Activated CD4-positive, alpha-beta T cell treated with anti-CD3 and anti-CD28 coated beads, Interleukin-2, amount 50 U/mL, for 16 hours (primary cell): Measurements from ENCODE around the gene DPM3.
"Not testable (repeated sequence)": the region's sequence is repeated elsewhere in the genome, so short reads cannot be mapped to it uniquely, and the experiment has no call there.

ENCODE experiments used
- DNase-seq: peaks from one replicate; pipeline ENCODE4 v3.0.0-alpha.2; 2020

DPM3 gene

DNA sequence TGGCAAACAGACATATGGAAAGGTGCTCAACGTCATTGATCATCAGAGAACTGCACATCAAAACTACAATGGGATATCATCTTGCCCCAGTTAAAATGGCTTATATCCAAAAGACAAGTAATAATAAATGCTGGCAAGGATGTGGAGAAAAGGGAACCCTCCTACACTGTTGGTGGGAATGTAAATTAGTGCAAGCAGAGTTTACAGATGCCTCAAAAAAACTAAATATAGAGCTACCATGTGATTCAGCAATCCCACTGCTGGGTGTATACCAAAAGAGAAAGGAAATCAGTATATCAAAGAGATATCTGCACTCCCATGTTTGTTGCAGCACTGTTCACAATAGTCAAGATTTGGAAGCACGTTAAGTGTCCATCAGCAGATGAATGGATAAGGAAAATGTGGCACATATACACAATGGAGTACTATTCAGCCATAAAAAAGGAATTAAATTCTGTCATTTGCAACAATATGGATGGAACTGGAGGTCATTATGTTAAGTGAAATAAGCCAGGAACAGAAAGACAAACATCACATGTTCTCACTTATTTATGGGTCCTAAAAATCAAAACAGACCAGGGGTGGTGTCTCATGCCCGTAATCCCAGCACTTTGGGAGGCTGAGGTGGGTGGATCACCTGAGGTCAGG, 15.8 kb upstream of the DPM3 start:
- not testable (repeated sequence) for DNase-seq

DNA sequence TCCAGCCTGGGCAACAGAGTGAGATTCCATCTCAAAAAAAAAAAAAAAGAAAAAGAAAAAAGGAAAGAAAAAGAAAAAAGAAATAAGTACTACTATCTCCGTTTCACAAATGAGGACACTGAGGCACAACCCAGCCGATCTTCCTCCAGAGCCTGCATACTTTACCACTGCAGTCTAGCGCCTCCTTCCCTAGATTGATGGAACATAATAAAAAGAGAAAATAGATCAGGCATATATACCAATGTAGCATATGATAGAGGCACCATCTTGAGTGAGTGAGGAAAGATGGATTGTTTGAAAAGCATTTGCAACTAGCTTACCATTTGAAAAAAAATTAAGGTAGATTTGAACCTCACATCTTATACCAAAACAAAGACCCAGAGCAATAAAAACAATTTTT, 5.2 kb upstream of the DPM3 start:
- DNase-seq, result no peak

DNA sequence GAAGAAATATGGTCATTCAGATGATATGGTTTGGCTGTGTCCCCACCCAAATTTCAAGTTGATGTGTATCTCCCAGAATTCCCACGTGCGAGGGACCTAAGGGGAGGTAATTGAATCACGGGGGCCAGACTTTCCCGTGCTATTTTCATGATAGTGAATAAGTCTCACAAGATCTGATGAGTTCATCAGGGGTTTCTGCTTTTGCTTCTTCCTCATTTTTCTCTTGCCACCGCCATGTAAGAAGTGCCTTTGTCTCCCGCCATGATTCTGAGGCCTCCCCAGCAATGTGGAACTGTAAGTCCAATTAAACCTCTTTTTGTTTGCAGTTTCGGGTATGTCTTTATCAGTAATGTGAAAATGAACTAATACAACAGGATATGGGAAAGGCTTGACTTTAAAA, 1.4 kb upstream of the DPM3 start:
- no peak for DNase-seq

DNA sequence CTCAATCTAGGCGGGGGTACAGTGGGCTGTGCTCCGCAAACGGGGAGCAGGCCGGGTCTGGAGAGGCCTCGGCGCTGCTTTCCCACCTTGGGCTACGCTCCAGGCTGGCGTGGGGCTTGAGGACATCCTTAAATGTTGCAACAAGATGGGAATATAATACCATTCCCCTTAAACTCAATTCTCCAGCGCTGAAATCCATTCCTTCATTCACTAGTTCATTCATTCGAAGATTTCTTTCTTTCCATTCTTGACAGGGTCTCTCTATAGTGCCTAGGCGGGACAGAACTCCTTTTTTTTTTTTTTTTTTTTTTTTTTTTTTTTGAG, 261 bp upstream of the DPM3 start:
- no peak for DNase-seq

DNA sequence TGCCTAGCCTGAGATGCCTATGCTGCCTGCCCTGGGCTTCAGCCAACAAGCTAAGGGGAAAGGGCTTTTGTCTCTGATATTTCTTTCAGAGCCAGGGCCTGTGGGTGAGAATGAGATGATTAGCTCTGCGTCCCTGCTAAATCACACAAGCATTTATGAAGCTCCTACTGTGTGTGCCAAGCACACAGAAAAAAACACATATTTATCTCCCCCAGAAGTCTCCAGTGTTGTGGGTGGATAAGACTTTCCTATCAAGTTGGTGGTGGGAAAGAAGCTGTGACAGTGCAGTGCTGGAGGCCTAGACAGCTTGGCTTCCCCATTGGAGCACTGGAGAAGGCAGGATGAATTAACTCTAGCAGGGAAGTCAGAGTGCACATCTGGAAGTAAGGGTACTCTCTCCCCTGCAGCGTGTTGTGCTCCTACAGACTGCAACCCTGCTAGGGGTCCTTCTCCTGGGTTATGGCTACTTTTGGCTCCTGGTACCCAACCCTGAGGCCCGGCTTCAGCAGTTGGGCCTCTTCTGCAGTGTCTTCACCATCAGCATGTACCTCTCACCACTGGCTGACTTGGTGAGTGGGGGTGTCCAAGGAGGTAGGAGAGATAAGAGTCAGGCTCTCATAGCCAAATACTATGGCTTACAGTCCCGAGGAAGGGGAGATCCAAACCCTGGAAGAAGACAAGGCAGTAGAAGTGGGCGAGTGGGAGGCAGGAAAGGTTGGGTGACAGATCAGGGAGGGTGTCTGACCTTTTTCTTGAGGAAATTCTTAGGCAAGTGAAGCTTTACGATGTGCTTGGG, 3.0 kb downstream of the DPM3 start:
- DNase-seq, result no peak

DNA sequence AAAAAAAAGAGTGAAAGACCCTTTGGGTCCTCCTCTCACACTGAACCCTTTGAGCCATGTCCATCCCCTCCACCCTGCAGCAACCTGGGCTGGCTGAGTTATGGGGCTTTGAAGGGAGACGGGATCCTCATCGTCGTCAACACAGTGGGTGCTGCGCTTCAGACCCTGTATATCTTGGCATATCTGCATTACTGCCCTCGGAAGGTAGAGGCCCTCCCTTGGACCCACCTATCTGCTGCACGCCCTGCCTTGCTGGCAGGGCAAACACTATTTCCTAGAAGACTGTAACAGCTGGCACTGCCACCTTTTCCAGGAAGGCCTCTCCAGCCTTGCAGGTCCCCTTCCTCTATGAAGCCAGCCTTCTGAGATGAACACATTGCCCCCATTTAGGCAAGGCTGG, 3.6 kb downstream of the DPM3 start:
- peak; percentile 51 for DNase-seq

DNA sequence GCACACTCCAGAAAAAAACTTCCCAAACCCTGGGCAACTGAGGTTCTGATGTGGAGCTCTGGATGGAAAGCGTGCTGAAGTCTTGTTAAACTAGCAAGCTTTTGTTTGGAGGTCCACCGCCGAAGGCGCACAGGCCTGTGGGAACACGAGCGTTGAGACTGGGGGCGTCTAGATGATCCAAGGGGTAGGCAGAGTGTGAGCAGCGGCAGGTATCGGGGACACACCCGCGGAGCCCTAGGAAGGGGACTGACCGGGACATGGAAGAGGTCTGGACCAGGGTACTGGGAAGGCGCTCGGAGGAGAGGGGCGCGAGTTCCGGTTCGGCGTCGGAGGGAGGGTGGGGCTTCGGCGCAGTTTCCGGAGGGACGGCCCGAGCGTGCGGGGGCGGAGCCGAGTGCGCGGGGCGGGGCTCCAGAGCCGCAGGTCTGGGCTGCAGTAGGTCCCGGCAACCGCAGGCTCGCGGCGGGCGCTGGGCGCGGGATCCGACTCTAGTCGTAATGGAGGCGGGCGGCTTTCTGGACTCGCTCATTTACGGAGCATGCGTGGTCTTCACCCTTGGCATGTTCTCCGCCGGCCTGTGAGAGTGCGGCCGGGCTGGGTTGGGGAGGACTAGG, 4.8 kb downstream of the DPM3 start, which contains the start of gene SLC50A1:
Gene SLC50A1, plus strand, starts transcription at position 438 of the 614 bp plus-strand sequence. Its CDS starts 60 bp downstream, at position 498.
- DNase-seq, result peak; percentile 95

DNA sequence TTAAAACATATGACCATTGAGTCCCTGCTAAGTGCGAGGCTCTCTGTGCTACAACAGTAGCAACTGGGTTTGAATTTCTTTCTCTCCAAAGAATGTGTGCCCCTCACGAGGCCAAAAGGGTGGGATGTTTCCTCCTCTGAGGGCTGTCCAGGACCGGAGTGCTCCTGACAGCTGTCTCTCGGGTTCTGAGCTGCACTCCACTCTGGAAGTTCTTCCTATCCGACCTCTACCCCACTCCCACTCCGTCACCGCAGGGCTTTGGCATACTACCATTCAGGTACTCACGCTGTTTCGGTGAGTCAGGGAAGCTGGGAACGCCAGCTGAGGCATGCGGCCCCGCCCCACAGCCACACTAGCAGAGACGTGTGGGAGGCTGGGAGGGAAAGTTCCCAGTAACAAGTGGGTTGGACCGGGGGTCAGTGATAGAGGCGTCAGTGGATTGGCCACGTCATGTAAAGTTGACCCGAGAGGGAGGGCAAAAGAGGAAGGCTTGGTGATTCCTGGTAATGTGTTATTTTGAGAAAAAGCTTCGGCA, 5.4 kb downstream of the DPM3 start:
- DNase-seq, result peak; percentile 68

DNA sequence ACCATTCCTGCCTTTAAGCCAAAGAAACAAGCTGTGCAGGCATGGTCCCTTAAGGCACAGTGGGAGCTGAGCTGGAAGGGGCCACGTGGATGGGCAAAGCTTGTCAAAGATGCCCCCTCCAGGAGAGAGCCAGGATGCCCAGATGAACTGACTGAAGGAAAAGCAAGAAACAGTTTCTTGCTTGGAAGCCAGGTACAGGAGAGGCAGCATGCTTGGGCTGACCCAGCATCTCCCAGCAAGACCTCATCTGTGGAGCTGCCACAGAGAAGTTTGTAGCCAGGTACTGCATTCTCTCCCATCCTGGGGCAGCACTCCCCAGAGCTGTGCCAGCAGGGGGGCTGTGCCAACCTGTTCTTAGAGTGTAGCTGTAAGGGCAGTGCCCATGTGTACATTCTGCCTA, 6.0 kb downstream of the DPM3 start:
- DNase-seq, result no peak

DNA sequence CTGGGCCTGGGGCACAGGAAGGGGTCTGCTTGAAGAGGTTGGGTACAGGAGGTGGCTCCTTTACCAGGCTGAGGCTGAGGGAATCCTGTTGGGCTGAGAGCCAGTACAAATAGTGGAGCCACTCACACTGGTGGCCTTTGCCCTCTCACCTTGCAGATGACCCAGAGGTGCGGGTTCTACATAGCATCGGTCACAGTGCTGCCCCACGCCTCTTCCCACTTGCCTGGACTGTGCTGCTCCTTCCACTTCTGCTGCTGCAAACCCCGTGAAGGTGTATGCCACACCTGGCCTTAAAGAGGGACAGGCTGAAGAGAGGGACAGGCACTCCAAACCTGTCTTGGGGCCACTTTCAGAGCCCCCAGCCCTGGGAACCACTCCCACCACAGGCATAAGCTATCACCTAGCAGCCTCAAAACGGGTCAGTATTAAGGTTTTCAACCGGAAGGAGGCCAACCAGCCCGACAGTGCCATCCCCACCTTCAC, 6.5 kb downstream of the DPM3 start:
- no peak for DNase-seq

DNA sequence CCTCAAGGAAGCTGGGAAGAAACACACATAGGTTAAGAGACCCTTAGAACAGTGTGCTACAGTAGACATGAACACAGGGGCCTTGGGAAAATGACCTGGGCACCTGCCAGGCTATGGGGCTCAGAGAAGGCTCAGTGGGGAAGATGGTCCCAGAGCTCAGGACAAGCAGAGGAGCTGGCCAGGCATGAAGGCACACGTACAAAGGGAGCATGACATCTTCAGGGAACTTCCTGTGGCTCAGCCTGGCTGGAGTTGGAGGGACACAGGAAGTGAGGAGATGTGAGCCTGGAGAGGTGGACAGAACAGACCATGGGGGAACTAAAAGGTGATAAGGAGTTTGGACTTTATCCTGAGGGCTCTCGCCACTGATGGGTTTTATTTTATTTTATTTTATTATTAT, 8.5 kb downstream of the DPM3 start:
- no peak for DNase-seq

DNA sequence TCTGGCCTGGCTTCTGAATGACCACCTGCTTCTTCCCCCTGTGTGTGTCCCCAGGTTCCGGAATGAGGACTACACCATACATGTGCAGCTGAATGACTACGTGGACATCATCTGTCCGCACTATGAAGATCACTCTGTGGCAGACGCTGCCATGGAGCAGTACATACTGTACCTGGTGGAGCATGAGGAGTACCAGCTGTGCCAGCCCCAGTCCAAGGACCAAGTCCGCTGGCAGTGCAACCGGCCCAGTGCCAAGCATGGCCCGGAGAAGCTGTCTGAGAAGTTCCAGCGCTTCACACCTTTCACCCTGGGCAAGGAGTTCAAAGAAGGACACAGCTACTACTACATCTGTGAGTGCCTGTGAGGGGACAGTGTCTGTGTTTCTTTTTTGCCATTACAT, 9.0 kb downstream of the DPM3 start:
- no peak for DNase-seq

DNA sequence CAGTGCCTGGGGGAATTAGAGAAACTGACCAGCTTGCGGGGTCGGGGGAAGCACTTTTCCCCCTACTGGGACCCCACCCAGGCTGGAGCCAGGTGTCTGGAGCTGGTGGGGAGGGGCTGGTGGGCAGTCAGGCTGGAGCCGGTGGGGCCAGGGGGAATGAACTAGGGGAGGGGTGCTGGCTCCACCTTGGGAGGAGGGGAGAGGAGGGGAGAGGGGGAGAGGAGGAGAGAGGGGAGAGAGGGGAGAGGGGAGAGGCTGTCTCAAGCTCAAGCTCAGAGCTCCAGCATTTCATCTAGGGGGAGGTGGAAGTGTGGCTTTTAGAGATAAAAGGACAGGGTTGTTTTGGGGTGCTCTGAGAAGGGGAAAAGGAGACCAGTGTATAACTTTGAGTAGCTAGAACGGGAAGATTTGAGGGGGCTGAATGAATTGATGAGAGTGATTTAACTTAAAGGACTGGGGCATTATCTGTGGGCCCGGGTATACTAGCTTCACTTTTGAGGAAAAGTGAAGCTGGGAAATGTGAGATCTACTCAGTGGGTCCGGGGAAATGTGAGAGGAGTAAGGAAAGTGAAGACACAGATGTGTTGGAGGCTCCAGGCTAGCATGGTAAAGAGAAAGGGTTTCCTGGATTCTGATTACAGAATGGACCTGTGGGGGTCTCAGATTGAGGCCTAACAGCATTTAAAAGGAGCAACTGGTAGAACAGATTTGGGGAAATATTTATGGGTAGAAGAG, 9.9 kb downstream of the DPM3 start:
- DNase-seq, result no peak

DNA sequence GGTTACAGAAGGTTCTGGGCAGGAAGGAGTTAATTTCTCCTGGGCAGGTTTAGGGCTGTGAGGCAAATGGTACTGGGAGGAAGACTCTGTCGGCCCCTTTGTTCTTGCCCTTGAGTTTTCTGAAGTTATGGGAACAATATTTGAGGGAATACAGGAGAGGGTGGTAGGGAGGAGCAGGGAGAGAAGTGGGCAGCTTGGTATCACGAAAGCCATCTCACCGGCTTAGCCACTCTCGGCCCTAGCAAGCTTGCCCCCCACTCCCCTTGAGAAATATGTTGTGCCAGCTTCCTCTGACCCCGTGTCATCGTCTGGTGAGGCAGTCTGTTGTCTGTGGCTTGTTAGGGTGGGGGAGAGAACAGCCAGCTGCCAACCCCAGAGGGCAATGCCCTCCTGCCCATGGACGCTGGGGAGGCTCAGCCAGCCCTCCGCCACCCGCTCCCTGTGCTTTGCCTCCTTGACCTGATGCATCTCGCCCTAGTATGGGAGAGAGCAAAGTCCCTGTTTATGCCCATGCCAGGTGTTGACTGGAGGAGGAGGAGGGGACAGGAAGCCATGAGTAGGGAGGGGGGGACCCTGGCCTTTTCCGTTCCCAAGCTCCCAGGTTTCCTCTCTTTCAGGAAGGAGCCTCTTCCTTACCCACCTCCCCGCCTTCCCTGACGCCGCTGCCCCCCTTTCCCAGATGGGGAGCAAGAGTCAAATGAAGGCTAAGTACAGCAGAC, 11.4 kb downstream of the DPM3 start:
- no peak for DNase-seq

DNA sequence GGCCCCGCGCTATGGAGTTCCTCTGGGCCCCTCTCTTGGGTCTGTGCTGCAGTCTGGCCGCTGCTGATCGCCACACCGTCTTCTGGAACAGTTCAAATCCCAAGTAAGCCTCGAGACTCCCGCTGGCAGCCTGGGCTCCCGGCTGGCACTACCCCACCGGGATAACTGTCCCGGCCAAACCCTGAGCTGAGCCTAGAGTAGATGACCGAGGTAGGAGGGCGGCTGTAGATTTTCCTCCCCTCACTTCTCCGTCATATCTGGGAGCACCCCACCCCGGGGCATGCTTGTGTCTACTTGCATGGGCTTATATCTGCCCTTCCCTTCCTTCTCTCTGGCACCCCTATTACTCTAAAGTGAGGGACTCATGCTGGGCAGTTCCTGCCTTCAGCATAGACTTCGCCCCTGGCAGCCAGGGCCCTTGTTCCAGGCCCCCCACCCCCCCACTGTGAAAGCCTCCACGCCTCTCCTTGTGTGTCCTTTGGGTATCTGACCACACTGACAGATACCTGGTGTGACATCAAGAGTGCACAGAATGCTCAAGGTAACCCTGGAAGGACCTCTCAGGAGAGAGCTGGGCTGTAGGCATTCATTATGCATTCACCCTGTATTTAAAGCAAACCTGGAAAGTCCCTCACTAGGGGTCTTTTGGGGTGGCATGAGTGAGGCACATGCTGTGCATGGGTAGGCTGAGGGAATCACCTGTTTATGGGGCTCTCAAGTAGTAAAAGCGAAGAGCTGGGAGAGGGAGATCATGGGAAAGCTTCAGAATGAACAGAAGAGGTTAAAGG, 12.2 kb downstream of the DPM3 start:
- no peak for DNase-seq

DNA sequence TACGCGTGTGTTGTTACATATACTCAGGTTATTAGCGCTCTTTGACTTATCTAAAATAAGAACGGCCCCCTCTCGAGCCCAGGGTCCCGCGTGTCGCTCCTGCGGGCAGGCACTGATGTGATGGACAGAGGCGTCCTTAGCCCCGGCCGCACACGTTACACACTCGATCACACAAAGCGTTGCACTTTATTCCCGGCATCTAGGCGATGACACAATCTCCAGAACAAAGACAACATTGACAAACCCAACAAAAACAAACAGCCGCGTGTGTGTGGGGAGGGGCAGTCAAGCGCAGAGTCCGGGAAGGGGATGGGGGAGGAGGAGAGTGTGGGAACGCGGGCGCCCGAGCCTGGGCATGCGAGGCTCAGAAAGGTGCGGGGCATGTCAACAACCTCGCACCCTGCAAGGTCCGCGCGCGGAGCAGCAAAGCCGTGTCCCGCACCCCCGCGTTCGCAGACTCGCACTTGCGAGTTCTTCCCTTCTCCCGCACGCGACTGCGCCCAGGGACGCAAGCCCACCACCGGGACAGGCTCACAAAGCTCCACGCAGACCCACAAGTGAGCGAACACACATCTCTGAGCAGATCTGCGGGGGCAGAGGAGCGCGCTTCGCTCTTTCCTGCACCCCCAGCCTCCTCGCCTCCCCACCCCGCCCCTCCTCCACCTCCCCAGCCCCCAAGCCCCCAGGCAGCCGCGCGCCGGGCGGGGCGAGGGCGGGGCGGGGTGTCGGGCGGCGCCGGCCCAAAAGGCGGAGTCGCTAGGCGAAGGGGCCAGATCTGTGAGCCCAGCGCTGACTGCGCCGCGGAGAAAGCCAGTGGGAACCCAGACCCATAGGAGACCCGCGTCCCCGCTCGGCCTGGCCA, 13.0 kb downstream of the DPM3 start, which contains the start of gene EFNA1:
Gene EFNA1, plus strand, starts transcription at position 772 of the 862 bp plus-strand sequence. CDS start 102 bp downstream, outside the sequence.
- DNase-seq, result no peak

DNA sequence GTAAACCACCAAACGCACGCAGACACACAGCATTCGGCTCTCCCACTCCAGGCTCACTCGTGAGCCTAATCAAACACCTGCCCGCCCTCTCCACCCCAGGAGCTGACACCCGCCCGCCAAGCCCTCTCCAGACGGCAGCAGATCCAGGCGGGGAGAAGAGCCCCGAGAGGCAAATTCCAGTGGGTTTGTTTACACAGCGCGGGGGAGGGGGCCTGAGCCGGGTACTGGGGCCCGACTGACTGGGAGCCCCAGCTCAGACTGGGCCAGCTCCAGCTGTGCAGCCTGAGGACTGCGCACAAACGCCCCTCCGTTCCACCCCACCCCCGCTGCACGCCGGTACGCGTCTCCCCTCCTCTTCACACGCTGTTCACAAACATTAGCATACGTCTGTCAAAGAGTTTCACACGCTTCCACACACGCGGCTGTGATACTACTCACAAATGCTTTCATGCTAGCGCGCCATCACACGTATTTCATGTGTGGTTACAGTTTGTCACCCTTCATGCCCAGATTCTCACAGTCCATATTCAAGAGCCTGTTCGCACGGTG, 13.7 kb downstream of the DPM3 start:
- no peak for DNase-seq

DNA sequence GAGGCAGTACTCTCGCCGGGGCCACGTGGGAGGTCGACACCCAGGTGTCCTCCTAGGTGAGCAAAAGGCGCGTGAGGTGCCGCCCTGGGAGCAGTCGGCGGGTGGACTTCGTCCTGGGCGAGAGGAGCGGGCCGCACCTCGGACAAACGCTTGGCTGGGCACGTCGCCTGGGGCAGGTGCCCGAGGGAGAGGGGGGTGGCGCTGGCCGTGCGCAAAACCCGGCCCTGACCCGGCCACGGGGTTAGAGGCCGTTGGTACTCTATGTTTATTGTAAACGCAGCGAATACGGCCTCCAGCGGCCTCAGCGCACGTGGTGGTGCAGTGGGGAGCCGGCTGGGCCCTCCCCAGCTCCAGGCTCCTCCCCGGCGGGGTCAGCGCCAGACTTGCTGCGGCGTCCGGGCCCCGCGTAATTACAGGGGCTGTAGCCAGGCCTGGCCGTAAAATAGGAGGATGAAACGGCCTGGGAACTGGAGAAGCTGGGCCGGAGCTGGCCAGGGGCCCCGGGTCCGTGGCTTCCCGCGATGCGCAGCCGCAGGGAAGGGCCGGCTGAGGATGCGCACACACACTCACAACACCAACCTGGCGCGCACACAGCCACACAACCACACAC, 14.3 kb downstream of the DPM3 start:
- DNase-seq, result no peak

DNA sequence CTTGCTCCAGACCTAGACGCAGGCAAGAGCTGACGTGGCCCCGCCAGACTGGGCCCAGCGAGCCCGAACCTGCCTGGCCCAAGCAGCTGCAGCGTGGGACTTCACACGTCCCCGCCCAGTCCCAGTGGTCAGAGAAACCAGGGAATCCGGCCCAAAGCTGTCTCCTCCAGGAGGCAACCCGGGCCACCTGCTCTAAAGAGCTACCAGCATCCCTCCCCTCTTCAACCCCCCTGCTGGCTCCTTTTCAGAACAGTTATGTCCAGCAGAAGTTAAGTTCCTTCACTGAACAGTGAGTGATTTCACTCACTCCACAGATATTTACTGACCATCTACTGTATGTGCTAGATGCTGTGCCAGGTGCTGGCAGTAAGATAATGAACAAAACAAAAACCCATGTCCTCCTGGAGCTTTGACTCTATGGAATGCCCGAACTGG, 14.8 kb downstream of the DPM3 start:
- DNase-seq, result no peak
